BLaER1 treated with 17β-estradiol and CSF1 and Interleukin-3, amounts not matched to agents 10 nM and 100 nM (cell line): ENCODE data around the gene COL23A1.
A peak's percentile ranks its signal among the peaks of the same experiment; 100 is the strongest.

ENCODE experiments used
- H3K27ac ChIP-seq, 11 experiments: shearing (Covaris generic); formaldehyde crosslinking; 2 replicates each; pipeline ENCODE4 v1.8.1; 2022
- H3K27me3 ChIP-seq, 11 experiments: shearing (Covaris generic); formaldehyde crosslinking; 2 replicates each; pipeline ENCODE4 v1.8.1; 2022
- H3K36me3 ChIP-seq, 11 experiments: shearing (Covaris generic); formaldehyde crosslinking; 2 replicates each; pipeline ENCODE4 v1.8.1; 2022
- H3K4me1 ChIP-seq, 10 experiments: shearing (Covaris generic); formaldehyde crosslinking; 2 replicates each; pipeline ENCODE4 v1.8.1; 2022
- H3K4me2 ChIP-seq, 11 experiments: shearing (Covaris generic); formaldehyde crosslinking; 2 replicates each; pipeline ENCODE4 v1.8.1; 2022
- H3K4me3 ChIP-seq, 10 experiments: shearing (Covaris generic); formaldehyde crosslinking; 2 replicates each; pipeline ENCODE4 v1.8.1; 2022
- H3K9ac ChIP-seq, 11 experiments: shearing (Covaris generic); formaldehyde crosslinking; 2 replicates each; pipeline ENCODE4 v1.8.1; 2022
- H3K9me3 ChIP-seq, 11 experiments: shearing (Covaris generic); formaldehyde crosslinking; replicated peaks in 1 of 11; 2 replicates each; pipeline ENCODE4 v1.8.1; 2022
- H4K20me1 ChIP-seq, 11 experiments: shearing (Covaris generic); formaldehyde crosslinking; 2 replicates each; pipeline ENCODE4 v1.8.1; 2022
- Cebpa-rat ChIP-seq, 11 experiments: shearing (Covaris generic); IDR thresholded peaks; 2 replicates each; pipeline ENCODE4 v1.8.1; 2022

The COL23A1 gene

DNA sequence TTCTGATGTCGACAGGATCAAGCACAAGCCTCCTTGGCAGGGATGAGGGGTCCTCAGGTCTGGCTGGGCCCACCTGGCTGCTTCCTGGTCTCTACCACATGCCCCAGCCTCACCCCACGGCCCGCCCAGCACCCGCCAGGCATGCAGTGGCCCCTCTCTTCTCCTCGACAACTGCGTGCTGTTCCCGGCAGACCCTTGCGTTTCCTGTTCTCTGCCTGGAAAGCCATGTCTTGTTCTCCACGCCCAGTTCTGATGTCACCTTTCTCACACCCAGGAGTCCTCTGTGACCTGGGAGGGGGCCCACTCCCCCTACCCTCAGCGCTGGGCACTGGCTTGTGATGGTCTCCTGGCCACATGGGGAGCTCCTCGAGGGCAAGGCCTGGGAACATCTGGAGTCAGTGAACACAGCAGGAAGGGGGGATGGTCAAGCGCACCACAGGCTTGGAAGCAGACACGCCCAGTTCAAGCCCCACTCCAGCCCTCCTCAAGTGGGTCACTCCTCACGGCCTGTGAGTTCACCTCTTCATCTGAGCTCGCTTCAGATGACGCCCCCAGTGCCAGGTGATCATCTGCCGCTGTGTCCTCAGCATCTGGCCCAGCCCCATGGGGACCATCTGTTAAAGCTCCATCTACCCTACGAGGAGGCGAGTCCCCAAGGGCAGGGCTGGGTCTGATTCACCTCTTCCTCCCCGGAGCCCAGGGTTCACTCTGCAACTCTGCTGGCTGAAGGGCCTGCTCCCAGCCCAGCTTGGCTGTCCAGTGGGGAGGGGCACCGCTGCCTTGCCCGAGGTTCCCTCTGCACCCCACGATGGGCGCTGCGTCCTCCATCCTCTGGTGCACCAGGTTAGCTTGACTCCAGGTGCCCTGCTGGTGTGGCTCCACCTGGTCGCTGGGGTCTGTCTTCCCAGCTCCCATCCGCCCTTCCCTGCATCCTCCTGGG lies 224.4 kb downstream of the COL23A1 start:
- Histone ChIP-seq H3K9ac (0 out of 22 replicates have a peak overlapping the region, but pooled peaks of 1 of the 11 experiments have one; percentile 19), H4K20me1 (no peaks in the 10 kb centered on the region), H3K9me3 (peaks cover 19 to 26% (median 21%) of the 10 kb centered on the region in 11 experiments), H3K4me2 (peak overlapping the region; percentile 34 to 84 (median 78)), H3K4me3 (no peak overlapping the region), H3K4me1 (peaks cover 22 to 69% (median 55%) of the 10 kb centered on the region in 10 experiments), H3K27me3 (no peaks in the 10 kb centered on the region), H3K27ac (peak overlapping the region in 7 of 11 experiments; percentile 21 to 78 (median 37); a peak in 10 of 22 replicates), H3K36me3 (peaks cover 0 to 10% (median 0%) of the 10 kb centered on the region in 11 experiments; a peak in 5 of 22 replicates)
- TF ChIP-seq Cebpa-rat (IDR thresholded peaks at IDR 0.05): no peak

DNA sequence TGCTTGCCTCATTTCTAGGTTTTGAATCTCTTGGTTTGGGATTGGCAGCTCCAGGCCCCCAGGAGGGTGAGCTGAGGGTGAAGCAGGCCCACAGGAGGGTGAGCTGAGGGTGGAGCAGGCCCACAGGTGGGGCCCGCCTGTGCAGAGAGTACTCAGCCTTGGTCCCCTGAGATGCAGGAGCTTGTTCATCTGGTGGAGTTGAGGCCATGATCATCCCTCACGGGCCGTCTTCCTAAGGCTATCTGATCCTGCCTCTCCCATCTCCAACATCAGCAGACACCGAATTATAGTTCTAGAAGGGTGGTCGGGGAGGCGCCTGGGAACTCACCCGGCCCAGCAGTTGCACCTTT lies 225.9 kb downstream of the COL23A1 start:
- no peaks in the 10 kb centered on the region for H3K27me3 ChIP-seq

GRCh38 chr5:178363501-178364325 lies 226.5 kb downstream of the COL23A1 start:
- peaks cover 22 to 71% (median 55%) of the 10 kb centered on the region in 10 experiments for H3K4me1 ChIP-seq
- no peak for TF ChIP-seq Cebpa-rat (IDR thresholded peaks at IDR 0.05)
- peak overlapping the region in 7 of 11 experiments; percentile 4 to 65 (median 44); a peak in 8 of 22 replicates for H3K9ac ChIP-seq
- H3K4me3 ChIP-seq: peak overlapping the region in 2 of 10 experiments; percentile 16 to 20; a peak in 3 of 20 replicates
- peak overlapping the region; percentile 23 to 78 (median 70); a peak in 20 of 22 replicates for H3K27ac ChIP-seq
- H3K9me3 ChIP-seq: peaks cover under 1 to 6% (median 4%) of the 10 kb centered on the region in 11 experiments; a peak in 17 of 22 replicates
- H3K27me3 ChIP-seq: no peaks in the 10 kb centered on the region
- H3K36me3 ChIP-seq: no peaks in the 10 kb centered on the region
- H3K4me2 ChIP-seq: peak overlapping the region; percentile 66 to 84 (median 78)
- H4K20me1 ChIP-seq: no peaks in the 10 kb centered on the region

More for the DNA sequence above, 225.9 kb downstream of the COL23A1 start:
- H3K4me3 ChIP-seq: peak overlapping the region in 2 of 10 experiments; percentile 16 to 20; a peak in 3 of 20 replicates
- peaks cover 22 to 74% (median 55%) of the 10 kb centered on the region in 10 experiments for H3K4me1 ChIP-seq
- peak overlapping the region; percentile 66 to 84 (median 78) for H3K4me2 ChIP-seq
- H4K20me1 ChIP-seq: no peaks in the 10 kb centered on the region
- peaks cover 7 to 12% (median 9%) of the 10 kb centered on the region in 11 experiments for H3K9me3 ChIP-seq
- no peak for TF ChIP-seq Cebpa-rat (IDR thresholded peaks at IDR 0.05)
- H3K27ac ChIP-seq: peak overlapping the region; percentile 23 to 78 (median 70); a peak in 20 of 22 replicates
- H3K36me3 ChIP-seq: peaks cover 0 to 4% (median 0%) of the 10 kb centered on the region in 11 experiments; a peak in 3 of 22 replicates
- peak overlapping the region in 6 of 11 experiments; percentile 4 to 65 (median 46); a peak in 9 of 22 replicates for H3K9ac ChIP-seq

DNA sequence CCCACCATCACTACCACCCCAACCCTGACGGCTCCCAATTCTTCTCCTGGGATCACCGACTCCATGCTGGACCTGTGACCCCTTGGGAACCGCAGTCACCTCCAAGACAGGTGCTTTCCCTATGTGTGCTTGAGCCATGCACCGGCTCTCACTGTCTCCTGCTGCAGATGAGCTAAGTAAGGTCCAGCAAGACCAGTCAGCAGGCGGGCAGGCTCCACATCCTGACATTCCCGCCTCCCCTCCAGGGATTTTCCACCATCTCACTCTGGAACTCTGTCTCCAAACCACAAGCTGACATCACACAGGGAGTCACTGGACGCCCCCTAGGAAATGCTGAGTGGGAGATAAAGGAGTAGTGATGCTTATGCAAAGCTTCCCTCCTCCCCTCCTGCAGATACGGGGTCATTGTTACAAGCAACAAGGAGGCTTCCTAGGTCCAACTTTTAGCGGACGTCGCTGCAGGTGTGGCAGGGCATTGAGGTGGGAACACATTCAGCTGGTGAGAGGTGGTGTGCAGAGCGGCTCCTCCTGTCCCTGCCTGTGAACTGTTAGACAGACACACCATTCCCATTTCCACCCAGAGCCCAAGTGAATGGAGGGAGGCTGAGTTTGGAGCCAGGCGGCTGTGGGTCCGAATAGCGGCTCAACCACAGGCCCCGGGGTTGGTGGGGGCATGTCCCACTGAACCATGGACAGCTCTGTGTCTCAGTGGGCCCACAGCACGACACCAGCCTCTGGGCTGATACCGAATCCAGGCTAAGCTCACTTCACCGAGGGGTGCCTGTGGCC lies 228.3 kb downstream of the COL23A1 start:
- Histone ChIP-seq H3K4me3 (no peak overlapping the region), H3K27me3 (peaks cover 0 to under 1% (median 0%) of the 10 kb centered on the region in 11 experiments; a peak in 3 of 22 replicates), H4K20me1 (no peaks in the 10 kb centered on the region), H3K4me2 (peak overlapping the region in 1 of 11 experiments; percentile 2; a peak in 1 of 22 replicates), H3K27ac (no peak overlapping the region), H3K9me3 (no peaks in the 10 kb centered on the region), H3K9ac (no peak overlapping the region), H3K36me3 (no peaks in the 10 kb centered on the region), H3K4me1 (peaks cover 32 to 66% (median 52%) of the 10 kb centered on the region in 10 experiments)
- TF ChIP-seq Cebpa-rat (IDR thresholded peaks at IDR 0.05): no peak

GRCh38 chr5:178360926-178361235 lies 229.3 kb downstream of the COL23A1 start:
- Histone ChIP-seq H3K9ac (no peak overlapping the region), H3K4me2 (no peak overlapping the region), H3K27ac (no peak overlapping the region), H3K4me3 (no peak overlapping the region), H3K36me3 (no peaks in the 10 kb centered on the region), H4K20me1 (peaks cover 0 to 3% (median 0%) of the 10 kb centered on the region in 11 experiments; a peak in 1 of 22 replicates), H3K27me3 (peaks cover 6 to 10% (median 8%) of the 10 kb centered on the region in 11 experiments; a peak in 20 of 22 replicates), H3K4me1 (peaks cover 42 to 66% (median 52%) of the 10 kb centered on the region in 10 experiments), H3K9me3 (no peaks in the 10 kb centered on the region)
- TF ChIP-seq Cebpa-rat (IDR thresholded peaks at IDR 0.05): no peak

DNA sequence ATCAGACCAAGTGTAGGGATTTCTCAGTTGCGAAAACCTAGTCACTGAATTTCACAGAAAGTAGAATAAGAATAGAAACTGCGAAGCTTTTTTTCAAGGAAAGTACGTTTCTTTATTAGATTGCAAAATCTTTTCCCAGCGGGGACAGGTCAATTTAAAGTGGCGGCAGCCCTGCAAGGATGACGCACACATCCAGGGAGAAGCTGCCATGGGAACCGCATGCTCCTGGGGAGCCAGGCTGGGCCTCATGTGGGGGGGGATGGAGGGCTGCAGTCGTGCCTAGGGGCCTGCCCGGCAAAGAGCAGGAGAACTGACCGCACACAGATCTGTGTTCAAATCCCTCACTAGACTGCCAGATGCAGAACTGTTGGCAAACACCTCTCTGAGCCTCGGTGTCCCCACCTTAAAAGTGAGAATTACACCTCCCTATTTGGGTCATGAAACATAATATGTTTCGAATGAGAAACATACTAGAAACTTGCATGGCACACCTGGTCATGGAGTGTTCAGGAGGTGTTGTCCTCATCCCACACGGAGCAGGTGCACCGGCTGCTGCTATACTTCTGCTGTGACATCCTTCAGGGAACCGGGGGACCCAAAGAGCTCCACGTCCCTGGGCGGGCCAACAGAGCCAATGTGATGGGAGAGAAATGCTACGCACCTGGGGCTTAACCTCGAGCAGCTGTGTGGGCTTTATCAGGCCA lies 229.8 kb downstream of the COL23A1 start:
- H3K9me3 ChIP-seq: no peaks in the 10 kb centered on the region
- peaks cover 42 to 66% (median 52%) of the 10 kb centered on the region in 10 experiments for H3K4me1 ChIP-seq
- no peak overlapping the region for H3K27ac ChIP-seq
- H3K4me3 ChIP-seq: no peak overlapping the region
- H3K36me3 ChIP-seq: no peaks in the 10 kb centered on the region
- H3K4me2 ChIP-seq: peak overlapping the region in 3 of 11 experiments; percentile 19 to 33 (median 27); a peak in 4 of 22 replicates
- peaks cover 0 to 3% (median 0%) of the 10 kb centered on the region in 11 experiments; a peak in 1 of 22 replicates for H4K20me1 ChIP-seq
- H3K9ac ChIP-seq: no peak overlapping the region
- H3K27me3 ChIP-seq: peaks cover 7 to 14% (median 12%) of the 10 kb centered on the region in 11 experiments; a peak in 20 of 22 replicates
- TF ChIP-seq Cebpa-rat (IDR thresholded peaks at IDR 0.05): no peak

DNA sequence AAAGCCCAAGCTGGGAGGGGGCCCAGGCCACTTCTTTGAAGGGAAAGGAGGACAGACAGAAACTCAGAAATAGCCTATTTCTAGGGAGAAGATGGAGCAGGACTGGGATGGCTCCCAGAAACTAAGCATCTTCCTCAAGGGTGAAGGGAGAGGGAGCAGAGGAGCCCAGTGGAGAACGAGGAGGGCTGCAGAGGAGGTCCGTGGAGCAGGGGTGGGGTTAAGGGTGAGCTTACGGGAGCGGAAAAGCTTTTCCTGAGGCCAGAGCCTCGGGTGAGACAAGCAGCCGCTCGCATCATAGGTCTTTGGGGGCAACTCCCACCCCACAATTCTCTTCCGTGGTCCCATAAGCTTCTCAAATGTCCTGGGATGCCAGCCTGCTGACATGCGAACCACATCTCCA lies 230.5 kb downstream of the COL23A1 start:
- H3K4me2 ChIP-seq: peak overlapping the region in 3 of 11 experiments; percentile 19 to 33 (median 27); a peak in 3 of 22 replicates
- no peaks in the 10 kb centered on the region for H3K36me3 ChIP-seq
- H3K9ac ChIP-seq: no peak overlapping the region
- H3K9me3 ChIP-seq: no peaks in the 10 kb centered on the region
- peaks cover 7 to 16% (median 12%) of the 10 kb centered on the region in 11 experiments; a peak in 20 of 22 replicates for H3K27me3 ChIP-seq
- no peak overlapping the region for H3K4me3 ChIP-seq
- peaks cover 38 to 61% (median 47%) of the 10 kb centered on the region in 10 experiments for H3K4me1 ChIP-seq
- H3K27ac ChIP-seq: no peak overlapping the region
- TF ChIP-seq Cebpa-rat (IDR thresholded peaks at IDR 0.05): no peak
- H4K20me1 ChIP-seq: peaks cover 0 to 3% (median 0%) of the 10 kb centered on the region in 11 experiments; a peak in 1 of 22 replicates
